SU-DHL-6 (cell line): Measurements from ENCODE around the gene NOX5.

Experiments
- H2AFZ ChIP-seq: fragments of 200-600 bp; sonication (generic); 2 replicates; pipeline ENCODE4 v1.6.1; 2014; ENCODE audit warnings: low read depth, mild to moderate bottlenecking, moderate library complexity, mixed read lengths, antibody characterized with exemption, low read length; ENCODE audit not compliant: severe bottlenecking
- H3F3A ChIP-seq: fragments of 200-600 bp; shearing (Covaris generic); 2 replicates; pipeline ENCODE4 v1.6.0; 2016; ENCODE audit warnings: antibody characterized with exemption, mild to moderate bottlenecking; ENCODE audit not compliant: insufficient read depth
- H3K27ac ChIP-seq: fragments of 200-600 bp; sonication (generic); 2 replicates; pipeline ENCODE4 v1.5.1; 2016; ENCODE audit warnings: low read depth, mild to moderate bottlenecking, low read length, moderate library complexity, mixed read lengths
- H3K27me3 ChIP-seq: fragments of 200-600 bp; sonication (generic), shearing (Covaris generic); 2 replicates; pipeline ENCODE4 v1.6.0; 2014; ENCODE audit warnings: mild to moderate bottlenecking, low read length
- H3K36me3 ChIP-seq: fragments of 200-600 bp; sonication (generic); 2 replicates; pipeline ENCODE4 v1.6.1; 2014; ENCODE audit warnings: mild to moderate bottlenecking, low read length, mixed read lengths
- H3K4me2 ChIP-seq: fragments of 300-600, 200-600 bp; shearing (Covaris generic), sonication (generic); 2 replicates; pipeline ENCODE4 v1.6.0; 2014; ENCODE audit warnings: low read length, low read depth, mild to moderate bottlenecking; ENCODE audit not compliant: poor library complexity, severe bottlenecking
- H3K4me3 ChIP-seq: fragments of 200-600 bp; sonication (generic); 2 replicates; pipeline ENCODE4 v1.5.1; 2014; ENCODE audit warnings: antibody characterized with exemption, low read length, mild to moderate bottlenecking, mixed read lengths; ENCODE audit not compliant: insufficient read depth, poor library complexity, severe bottlenecking
- H3K79me2 ChIP-seq: fragments of 200-600 bp; sonication (generic); 2 replicates; pipeline ENCODE4 v1.6.1; 2014; ENCODE audit warnings: mild to moderate bottlenecking, low read length, moderate library complexity; ENCODE audit not compliant: insufficient read depth
- H3K9ac ChIP-seq: fragments of 200-600 bp; sonication (generic); 2 replicates; pipeline ENCODE4 v1.7.0; 2014; ENCODE audit warnings: mild to moderate bottlenecking, low read length
- H3K9me2 ChIP-seq: fragments of 200-600 bp; sonication (generic); replicated peaks from 2 replicates; pipeline ENCODE4 v1.6.1; 2014; ENCODE audit warnings: low read length; ENCODE audit not compliant: insufficient read depth
- H3K9me3 ChIP-seq: fragments of 200-600 bp; sonication (generic); 2 replicates; pipeline ENCODE4 v1.6.1; 2014; ENCODE audit warnings: low read length, mixed read lengths; ENCODE audit not compliant: insufficient read depth
- H4K20me1 ChIP-seq: fragments of 200-600 bp; sonication (generic); 2 replicates; pipeline ENCODE4 v1.6.1; 2014; ENCODE audit warnings: low read depth, mild to moderate bottlenecking, antibody characterized with exemption, low read length, moderate library complexity, mixed read lengths
- EZH2phosphoT487 ChIP-seq: fragments of 200-600 bp; sonication (generic), shearing (Covaris generic); conservative IDR thresholded peaks from 2 replicates; pipeline ENCODE4 v1.6.1; 2018; ENCODE audit warnings: mild to moderate bottlenecking, antibody characterized with exemption, low read length, moderate library complexity, mixed read lengths
- TF ChIP-seq, protein P1 (sequence below): fragments of 200-600 bp; sonication (generic); IDR thresholded peaks from one replicate; pipeline ENCODE4 v1.5.1; 2017; ENCODE audit warnings: antibody characterized with exemption, mild to moderate bottlenecking, low read length, moderate library complexity; ENCODE audit not compliant: insufficient read depth, poor library complexity, severe bottlenecking

The NOX5 gene

DNA sequence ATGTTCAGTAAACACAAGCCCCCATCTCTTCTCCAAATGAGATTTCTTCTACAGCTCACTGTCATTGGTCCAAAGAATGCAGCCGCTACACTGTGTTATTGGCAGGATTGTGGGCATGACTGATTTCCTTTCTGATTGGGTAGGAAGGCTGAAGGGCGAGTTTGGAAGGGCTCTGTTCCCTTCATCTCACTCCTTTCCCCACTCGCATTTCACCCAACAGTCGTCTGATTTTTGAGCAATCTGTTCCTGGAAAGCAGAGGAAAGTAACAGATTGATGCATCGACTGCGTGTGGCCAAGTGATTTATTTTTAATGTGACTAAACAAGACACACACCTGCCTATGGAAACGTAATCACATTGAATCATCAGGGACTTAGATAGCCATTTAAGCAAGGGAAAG, 55.5 kb downstream of the NOX5 start:
- H3K27me3 ChIP-seq, result no peaks in the 10 kb centered on the region
- no peaks in the 10 kb centered on the region for H3K36me3 ChIP-seq
- H4K20me1 ChIP-seq, result no peaks in the 10 kb centered on the region
- no peak overlapping the region for H3K4me3 ChIP-seq
- no peaks in the 10 kb centered on the region for H3K9me2 ChIP-seq
- H3K79me2 ChIP-seq, result no peaks in the 10 kb centered on the region
- no peak overlapping the region for H3K9ac ChIP-seq
- H2AFZ ChIP-seq, result no peak overlapping the region
- H3K9me3 ChIP-seq, result no peaks in the 10 kb centered on the region
- TF ChIP-seq EZH2phosphoT487, result no peak
- TF ChIP-seq, protein P1, sequence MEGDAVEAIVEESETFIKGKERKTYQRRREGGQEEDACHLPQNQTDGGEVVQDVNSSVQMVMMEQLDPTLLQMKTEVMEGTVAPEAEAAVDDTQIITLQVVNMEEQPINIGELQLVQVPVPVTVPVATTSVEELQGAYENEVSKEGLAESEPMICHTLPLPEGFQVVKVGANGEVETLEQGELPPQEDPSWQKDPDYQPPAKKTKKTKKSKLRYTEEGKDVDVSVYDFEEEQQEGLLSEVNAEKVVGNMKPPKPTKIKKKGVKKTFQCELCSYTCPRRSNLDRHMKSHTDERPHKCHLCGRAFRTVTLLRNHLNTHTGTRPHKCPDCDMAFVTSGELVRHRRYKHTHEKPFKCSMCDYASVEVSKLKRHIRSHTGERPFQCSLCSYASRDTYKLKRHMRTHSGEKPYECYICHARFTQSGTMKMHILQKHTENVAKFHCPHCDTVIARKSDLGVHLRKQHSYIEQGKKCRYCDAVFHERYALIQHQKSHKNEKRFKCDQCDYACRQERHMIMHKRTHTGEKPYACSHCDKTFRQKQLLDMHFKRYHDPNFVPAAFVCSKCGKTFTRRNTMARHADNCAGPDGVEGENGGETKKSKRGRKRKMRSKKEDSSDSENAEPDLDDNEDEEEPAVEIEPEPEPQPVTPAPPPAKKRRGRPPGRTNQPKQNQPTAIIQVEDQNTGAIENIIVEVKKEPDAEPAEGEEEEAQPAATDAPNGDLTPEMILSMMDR, result no peak
- no peaks in the 10 kb centered on the region for H3F3A ChIP-seq
- no peak overlapping the region for H3K27ac ChIP-seq
- H3K4me2 ChIP-seq, result no peak overlapping the region

DNA sequence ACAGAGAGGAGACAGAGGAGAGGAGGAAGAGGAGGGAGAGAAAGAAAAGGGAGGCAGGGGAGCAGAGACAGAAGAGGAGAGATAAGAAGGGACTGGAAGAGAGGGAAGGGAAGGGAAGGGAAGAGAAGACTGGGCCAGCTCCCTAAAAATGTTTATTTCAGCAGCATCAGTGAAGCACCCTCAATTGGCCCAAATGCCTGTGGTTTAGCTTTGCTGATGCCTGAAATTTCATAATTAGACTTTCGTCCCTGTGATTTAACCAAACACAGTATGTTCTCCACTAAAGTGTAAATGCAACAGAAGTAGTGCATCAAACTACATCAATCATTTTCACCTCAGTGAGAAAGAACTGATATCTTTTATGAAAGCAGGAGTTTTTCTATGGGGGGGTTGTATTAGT, 55.9 kb downstream of the NOX5 start:
- no peak overlapping the region for H3K27ac ChIP-seq
- H3K79me2 ChIP-seq, result no peaks in the 10 kb centered on the region
- H3K9me3 ChIP-seq, result no peaks in the 10 kb centered on the region
- no peaks in the 10 kb centered on the region for H3K27me3 ChIP-seq
- no peak overlapping the region for H2AFZ ChIP-seq
- no peaks in the 10 kb centered on the region for H3K36me3 ChIP-seq
- H3K9ac ChIP-seq, result no peak overlapping the region
- H3K4me3 ChIP-seq, result no peak overlapping the region
- no peaks in the 10 kb centered on the region for H3F3A ChIP-seq
- no peak overlapping the region for H3K4me2 ChIP-seq
- no peaks in the 10 kb centered on the region for H3K9me2 ChIP-seq
- no peaks in the 10 kb centered on the region for H4K20me1 ChIP-seq
- TF ChIP-seq, protein P1, result no peak
- no peak for TF ChIP-seq EZH2phosphoT487

DNA sequence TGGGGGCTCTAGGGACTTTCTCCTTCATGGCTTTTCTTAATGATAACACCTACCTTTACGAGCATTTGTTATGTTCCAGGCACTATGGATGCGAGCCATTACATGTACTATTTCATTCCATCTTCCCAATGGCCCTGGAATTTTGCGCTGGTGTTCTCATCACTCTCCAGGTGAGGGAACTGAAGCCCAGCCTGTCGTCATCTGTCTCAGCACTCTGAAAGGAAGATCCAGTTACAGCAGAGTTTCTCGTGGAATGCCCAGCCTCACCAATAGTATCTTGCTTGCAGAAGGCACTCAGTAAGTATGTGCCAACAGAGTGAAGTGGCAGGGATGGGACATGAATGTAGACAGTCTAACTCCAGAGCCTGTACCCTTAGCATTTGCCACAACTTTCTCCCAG, 56.8 kb downstream of the NOX5 start:
- H3K79me2 ChIP-seq, result no peaks in the 10 kb centered on the region
- no peaks in the 10 kb centered on the region for H3K9me3 ChIP-seq
- H3K9ac ChIP-seq, result no peak overlapping the region
- H3K27ac ChIP-seq, result no peak overlapping the region
- no peak overlapping the region for H3K4me2 ChIP-seq
- no peaks in the 10 kb centered on the region for H4K20me1 ChIP-seq
- H3K9me2 ChIP-seq, result no peaks in the 10 kb centered on the region
- TF ChIP-seq, protein P1, result no peak
- TF ChIP-seq EZH2phosphoT487, result no peak
- H3K4me3 ChIP-seq, result no peak overlapping the region
- H3K36me3 ChIP-seq, result no peaks in the 10 kb centered on the region
- H2AFZ ChIP-seq, result no peak overlapping the region
- no peaks in the 10 kb centered on the region for H3F3A ChIP-seq
- H3K27me3 ChIP-seq, result no peaks in the 10 kb centered on the region

DNA sequence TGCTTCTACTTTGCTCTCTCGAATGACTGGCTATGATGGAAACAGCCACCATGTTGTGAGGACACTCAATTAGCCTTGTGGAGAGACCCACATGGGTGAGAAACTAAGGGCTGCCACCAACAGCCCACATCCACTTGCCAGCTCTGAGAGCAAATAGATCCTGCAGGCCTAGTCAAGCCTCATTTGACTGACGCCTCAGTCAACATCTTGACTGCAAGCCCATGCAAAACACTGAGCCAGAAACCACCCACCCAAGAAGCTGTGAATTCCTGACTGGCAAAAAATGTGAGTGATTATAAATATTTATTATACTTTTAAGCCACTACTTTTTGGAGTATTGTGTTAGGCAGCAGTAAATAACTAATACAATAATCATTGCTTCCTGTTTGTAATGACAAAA, 58.4 kb downstream of the NOX5 start:
- Histone ChIP-seq H3K79me2 (no peaks in the 10 kb centered on the region), H4K20me1 (no peaks in the 10 kb centered on the region), H3K27ac (no peak overlapping the region), H3K4me3 (no peak overlapping the region), H3K9me3 (no peaks in the 10 kb centered on the region), H3K9ac (no peak overlapping the region), H3K36me3 (no peaks in the 10 kb centered on the region), H3K9me2 (no peaks in the 10 kb centered on the region), H3F3A (no peaks in the 10 kb centered on the region), H2AFZ (no peak overlapping the region), H3K27me3 (no peaks in the 10 kb centered on the region), H3K4me2 (no peak overlapping the region)
- no peak for TF ChIP-seq EZH2phosphoT487
- TF ChIP-seq, protein P1, result no peak
